GM21381 (cell line): ENCODE results near the gene PHF20.
A peak's percentile ranks its signal among the peaks of the same experiment; 100 is the strongest.
"Not testable (repeated sequence)": the region's sequence is repeated elsewhere in the genome, so short reads cannot be mapped to it uniquely, and the experiment has no call there.

Experiments
- ATAC-seq: cut with Tn5 transposase; IDR thresholded peaks from one replicate; pipeline ENCODE4 v1.9.1; 2021; ENCODE audit warnings: mild to moderate bottlenecking, moderate library complexity; ENCODE audit not compliant: unreplicated experiment

PHF20 gene

GRCh38 chr20:35909176-35909575, 137.4 kb downstream of the PHF20 start:
- ATAC-seq = no peak

GRCh38 chr20:35909796-35910195, 138.0 kb downstream of the PHF20 start:
- ATAC-seq = no peak

GRCh38 chr20:35910254-35910653, 138.4 kb downstream of the PHF20 start:
- ATAC-seq = no peak

GRCh38 chr20:35912881-35913280, 141.1 kb downstream of the PHF20 start:
- no peak for ATAC-seq

GRCh38 chr20:35917077-35917476, 145.3 kb downstream of the PHF20 start:
- ATAC-seq = no peak

GRCh38 chr20:35918021-35918420, 146.2 kb downstream of the PHF20 start:
- ATAC-seq = no peak

GRCh38 chr20:35920523-35920922, 148.7 kb downstream of the PHF20 start:
- ATAC-seq = no peak

- no peak for ATAC-seq
Measured at GRCh38 chr20:35929301-35929700, 157.5 kb downstream of the PHF20 start.

GRCh38 chr20:35934050-35934449, 162.2 kb downstream of the PHF20 start:
- no peak for ATAC-seq

GRCh38 chr20:35939264-35939663, 167.4 kb downstream of the PHF20 start:
- no peak for ATAC-seq

- ATAC-seq = no peak
Measured at GRCh38 chr20:35941620-35942019, 169.8 kb downstream of the PHF20 start.

GRCh38 chr20:35942243-35942642, 170.4 kb downstream of the PHF20 start:
- no peak for ATAC-seq

- ATAC-seq = no peak
Measured at GRCh38 chr20:35947489-35947888, 175.7 kb downstream of the PHF20 start.

- no peak for ATAC-seq
Measured at GRCh38 chr20:35947907-35948306, 176.1 kb downstream of the PHF20 start.

GRCh38 chr20:35950093-35950492, 178.3 kb downstream of the PHF20 start:
- no peak for ATAC-seq

- not testable (repeated sequence) for ATAC-seq
Measured at GRCh38 chr20:35952080-35952479, 180.3 kb downstream of the PHF20 start.

- no peak for ATAC-seq
Measured at GRCh38 chr20:35952480-35953386, 180.9 kb downstream of the PHF20 start.

- ATAC-seq = peak; percentile 22
Measured at GRCh38 chr20:35953387-35954199, 181.8 kb downstream of the PHF20 start.

- ATAC-seq = peak; percentile 84
Measured at GRCh38 chr20:35954200-35954906, 182.5 kb downstream of the PHF20 start, which contains the start of gene SCAND1. Gene SCAND1, minus strand, starts transcription at chr20:35954502. Its CDS starts 218 bp downstream, at chr20:35954284.

GRCh38 chr20:35954907-35955251, 183.1 kb downstream of the PHF20 start:
- ATAC-seq = no peak

GRCh38 chr20:35956616-35957015, 184.8 kb downstream of the PHF20 start:
- no peak for ATAC-seq
